ENCODE measurements around the gene COL8A1. TPM values are rescaled to one million over a fixed set of nuclear protein-coding genes. Genes with fewer than 3 reads are reported as not detected.
"Not testable (repeated sequence)": the region's sequence is repeated elsewhere in the genome, so short reads cannot be mapped to it uniquely, and the experiment has no call there.

Gene COL8A1
- total RNA-seq, 1 donor from 2014 or later: 0.08 TPM

GRCh38 chr3:99731499-99731898, 93.1 kb downstream of the COL8A1 start:
- Mint-ChIP-seq H3K4me3 (no peak overlapping the region), H3K36me3 (ENCODE audit: low read depth) (no peaks in the 10 kb centered on the region), H3K4me1 (ENCODE audit: low read depth) (no peaks in the 10 kb centered on the region), H3K27ac (no peak overlapping the region), H3K9me3 (no peaks in the 10 kb centered on the region), H3K27me3 (ENCODE audit: insufficient read depth) (no peaks in the 10 kb centered on the region)
- intact Hi-C loops (cut with micrococcal nuclease): no loop called here
- no peak for DNase-seq (ENCODE audit: low spot score)

GRCh38 chr3:99740371-99740770, 102.0 kb downstream of the COL8A1 start:
- DNase-seq (ENCODE audit: low spot score); H3K9me3 Mint-ChIP-seq; H3K36me3 Mint-ChIP-seq (ENCODE audit: low read depth); intact Hi-C loops (cut with micrococcal nuclease); H3K27me3 Mint-ChIP-seq (ENCODE audit: insufficient read depth); H3K27ac Mint-ChIP-seq; H3K4me1 Mint-ChIP-seq (ENCODE audit: low read depth); H3K4me3 Mint-ChIP-seq: not testable (repeated sequence)

GRCh38 chr3:99741588-99741987, 103.2 kb downstream of the COL8A1 start:
- H3K27me3 Mint-ChIP-seq (ENCODE audit: insufficient read depth): peaks cover 5% of the 10 kb centered on the region
- H3K4me3 Mint-ChIP-seq: no peak overlapping the region
- DNase-seq (ENCODE audit: low spot score): no peak
- no peaks in the 10 kb centered on the region for H3K4me1 Mint-ChIP-seq (ENCODE audit: low read depth)
- no peak overlapping the region for H3K27ac Mint-ChIP-seq
- H3K9me3 Mint-ChIP-seq: peaks cover 3% of the 10 kb centered on the region
- H3K36me3 Mint-ChIP-seq (ENCODE audit: low read depth): no peaks in the 10 kb centered on the region
- intact Hi-C loops (cut with micrococcal nuclease): no loop called here

DNA sequence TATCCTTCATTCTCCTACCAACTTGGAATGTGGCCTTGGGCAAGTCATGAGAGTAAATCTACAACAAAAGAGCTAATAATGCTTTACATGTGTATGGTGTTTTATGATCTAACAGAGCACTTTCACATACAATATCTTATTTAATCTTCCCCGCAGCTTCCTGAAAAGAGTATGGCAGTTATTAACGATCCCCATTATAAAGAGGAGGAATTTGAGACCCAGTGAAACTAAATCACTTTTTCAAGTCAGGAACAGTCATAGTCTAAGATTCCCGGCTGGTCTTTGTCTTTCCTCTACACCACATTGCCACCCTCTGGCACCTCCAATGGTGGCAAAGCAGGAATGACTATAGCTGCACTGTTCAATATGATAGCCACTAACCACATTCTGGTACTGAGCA, 109.5 kb downstream of the COL8A1 start:
- H3K36me3 Mint-ChIP-seq (ENCODE audit: low read depth): no peaks in the 10 kb centered on the region
- intact Hi-C loops (cut with micrococcal nuclease): no loop called here

GRCh38 chr3:99751649-99752048, 113.3 kb downstream of the COL8A1 start:
- Mint-ChIP-seq H3K9me3 (no peaks in the 10 kb centered on the region), H3K4me1 (ENCODE audit: low read depth) (no peaks in the 10 kb centered on the region), H3K27ac (no peak overlapping the region)

More for the DNA sequence above, 109.5 kb downstream of the COL8A1 start:
- Mint-ChIP-seq H3K9me3 (no peaks in the 10 kb centered on the region), H3K4me3 (no peak overlapping the region), H3K27ac (no peak overlapping the region), H3K27me3 (ENCODE audit: insufficient read depth) (peaks cover 10% of the 10 kb centered on the region), H3K4me1 (ENCODE audit: low read depth) (no peaks in the 10 kb centered on the region)
- DNase-seq (ENCODE audit: low spot score): no peak

DNA sequence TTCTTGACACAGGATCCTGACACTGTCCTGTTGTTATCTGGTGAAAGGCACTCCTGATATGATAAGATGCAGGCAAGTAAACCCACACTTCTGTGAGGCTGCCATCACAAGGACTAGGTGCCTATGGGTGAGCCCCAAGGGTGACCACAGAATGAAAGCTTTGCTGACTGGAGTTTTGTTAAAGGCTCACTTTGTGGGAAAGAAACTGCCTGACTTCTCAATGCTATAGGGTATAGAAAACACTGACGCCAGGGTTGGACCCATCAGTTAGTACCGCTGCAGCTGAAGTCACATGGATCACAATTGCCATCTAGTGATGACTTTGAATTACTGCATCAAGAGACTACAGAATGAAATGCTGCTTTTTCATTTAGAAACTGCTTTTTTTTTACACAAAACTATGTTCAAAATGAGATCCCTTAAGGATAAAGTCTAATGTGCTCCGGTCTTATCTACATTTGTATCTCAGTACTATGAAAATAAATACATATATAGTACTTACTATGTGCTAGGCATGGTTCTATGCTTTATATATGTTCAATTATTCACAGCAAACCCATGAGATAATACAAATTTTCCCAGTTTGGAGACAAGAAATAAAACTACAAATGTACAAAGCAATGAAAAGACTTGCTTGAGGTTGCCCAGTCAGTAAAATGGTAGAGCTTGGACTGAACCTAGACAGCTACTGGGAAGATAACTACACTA, 115.0 kb downstream of the COL8A1 start:
- Mint-ChIP-seq H3K36me3 (ENCODE audit: low read depth) (no peaks in the 10 kb centered on the region), H3K27ac (no peak overlapping the region), H3K27me3 (ENCODE audit: insufficient read depth) (peaks cover 25% of the 10 kb centered on the region), H3K4me1 (ENCODE audit: low read depth) (no peaks in the 10 kb centered on the region), H3K4me3 (no peak overlapping the region), H3K9me3 (no peaks in the 10 kb centered on the region)
- intact Hi-C loops (cut with micrococcal nuclease): loop anchor here (1.0 to 2.0 kb wide), 4 partner anchors 109 to 936 kb away; no protein-coding TSS in a partner anchor
- no peak for DNase-seq (ENCODE audit: low spot score)

More at GRCh38 chr3:99751649-99752048, 113.3 kb downstream of the COL8A1 start:
- intact Hi-C loops (cut with micrococcal nuclease): loop anchor here (2.0 kb wide), 1 partner anchor 107 kb away; no protein-coding TSS in a partner anchor
- Mint-ChIP-seq H3K36me3 (ENCODE audit: low read depth) (no peaks in the 10 kb centered on the region), H3K4me3 (no peak overlapping the region), H3K27me3 (ENCODE audit: insufficient read depth) (peaks cover 20% of the 10 kb centered on the region)
- no peak for DNase-seq (ENCODE audit: low spot score)

DNA sequence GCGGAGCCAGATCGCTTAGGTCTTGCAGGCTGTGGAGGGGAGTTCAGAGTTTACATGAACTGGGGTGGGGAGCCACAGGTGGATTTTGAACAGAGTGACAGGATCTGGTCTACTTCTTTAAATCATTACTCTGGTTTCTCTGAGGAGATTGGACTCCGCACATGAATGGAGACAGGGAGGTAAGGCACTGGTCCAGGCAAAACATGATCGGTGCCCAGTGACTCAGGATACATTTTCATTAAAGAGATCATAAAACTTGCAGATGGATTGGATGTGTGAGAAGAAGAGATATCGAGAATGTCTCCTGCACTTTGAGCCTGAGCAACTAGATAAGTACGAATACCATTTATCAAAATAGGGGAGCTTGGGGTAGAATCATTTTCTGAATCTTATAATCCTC, 117.4 kb downstream of the COL8A1 start:
- peaks cover 31% of the 10 kb centered on the region for H3K27me3 Mint-ChIP-seq (ENCODE audit: insufficient read depth)
- intact Hi-C loops (cut with micrococcal nuclease): no loop called here
- no peaks in the 10 kb centered on the region for H3K9me3 Mint-ChIP-seq
- no peak for DNase-seq (ENCODE audit: low spot score)
- no peak overlapping the region for H3K27ac Mint-ChIP-seq
- no peak overlapping the region for H3K4me3 Mint-ChIP-seq
- no peaks in the 10 kb centered on the region for H3K36me3 Mint-ChIP-seq (ENCODE audit: low read depth)
- no peaks in the 10 kb centered on the region for H3K4me1 Mint-ChIP-seq (ENCODE audit: low read depth)

DNA sequence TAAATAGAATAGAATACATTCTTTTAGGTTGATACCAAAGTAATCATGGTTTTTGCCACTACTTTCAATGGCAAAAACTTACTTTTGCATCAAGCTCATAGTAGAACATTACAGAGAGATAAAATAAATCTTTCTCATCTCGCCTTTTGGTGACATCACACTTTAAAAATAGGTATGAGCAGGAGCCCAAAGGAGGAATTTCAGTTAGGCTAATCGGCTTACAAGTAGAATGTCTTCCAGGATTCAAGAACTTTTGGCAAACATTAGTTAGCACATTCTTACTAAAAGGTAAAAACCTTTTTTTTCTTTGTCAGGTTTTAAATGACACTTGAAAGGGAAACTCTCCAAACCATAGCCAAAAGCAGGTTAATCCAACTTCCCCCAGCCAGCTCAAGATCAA, 119.6 kb downstream of the COL8A1 start:
- DNase-seq (ENCODE audit: low spot score): no peak
- Mint-ChIP-seq H3K4me3 (no peak overlapping the region), H3K9me3 (no peaks in the 10 kb centered on the region), H3K4me1 (ENCODE audit: low read depth) (no peaks in the 10 kb centered on the region), H3K27me3 (ENCODE audit: insufficient read depth) (peaks cover 23% of the 10 kb centered on the region), H3K36me3 (ENCODE audit: low read depth) (no peaks in the 10 kb centered on the region), H3K27ac (no peak overlapping the region)
- intact Hi-C loops (cut with micrococcal nuclease): no loop called here

GRCh38 chr3:99758502-99759177, 120.2 kb downstream of the COL8A1 start:
- intact Hi-C loops (cut with micrococcal nuclease): no loop called here
- no peak overlapping the region for H3K27ac Mint-ChIP-seq
- H3K4me1 Mint-ChIP-seq (ENCODE audit: low read depth): no peaks in the 10 kb centered on the region
- H3K4me3 Mint-ChIP-seq: no peak overlapping the region
- H3K9me3 Mint-ChIP-seq: no peaks in the 10 kb centered on the region
- DNase-seq (ENCODE audit: low spot score): no peak
- H3K36me3 Mint-ChIP-seq (ENCODE audit: low read depth): no peaks in the 10 kb centered on the region
- peaks cover 23% of the 10 kb centered on the region for H3K27me3 Mint-ChIP-seq (ENCODE audit: insufficient read depth)

- Mint-ChIP-seq H3K27me3 (ENCODE audit: insufficient read depth) (peaks cover 17% of the 10 kb centered on the region), H3K27ac (no peak overlapping the region), H3K4me3 (no peak overlapping the region), H3K4me1 (ENCODE audit: low read depth) (no peaks in the 10 kb centered on the region), H3K36me3 (ENCODE audit: low read depth) (no peaks in the 10 kb centered on the region), H3K9me3 (no peaks in the 10 kb centered on the region)
- intact Hi-C loops (cut with micrococcal nuclease): no loop called here
- no peak for DNase-seq (ENCODE audit: low spot score)
These were observed 121.6 kb downstream of the COL8A1 start for GRCh38 chr3:99760031-99760430.

- intact Hi-C loops (cut with micrococcal nuclease): no loop called here
- no peaks in the 10 kb centered on the region for H3K36me3 Mint-ChIP-seq (ENCODE audit: low read depth)
- no peak for DNase-seq (ENCODE audit: low spot score)
- no peaks in the 10 kb centered on the region for H3K9me3 Mint-ChIP-seq
- no peak overlapping the region for H3K27ac Mint-ChIP-seq
- no peak overlapping the region for H3K4me3 Mint-ChIP-seq
- H3K27me3 Mint-ChIP-seq (ENCODE audit: insufficient read depth): peaks cover 15% of the 10 kb centered on the region
- H3K4me1 Mint-ChIP-seq (ENCODE audit: low read depth): no peaks in the 10 kb centered on the region
These were observed 122.2 kb downstream of the COL8A1 start for GRCh38 chr3:99760629-99761028.

DNA sequence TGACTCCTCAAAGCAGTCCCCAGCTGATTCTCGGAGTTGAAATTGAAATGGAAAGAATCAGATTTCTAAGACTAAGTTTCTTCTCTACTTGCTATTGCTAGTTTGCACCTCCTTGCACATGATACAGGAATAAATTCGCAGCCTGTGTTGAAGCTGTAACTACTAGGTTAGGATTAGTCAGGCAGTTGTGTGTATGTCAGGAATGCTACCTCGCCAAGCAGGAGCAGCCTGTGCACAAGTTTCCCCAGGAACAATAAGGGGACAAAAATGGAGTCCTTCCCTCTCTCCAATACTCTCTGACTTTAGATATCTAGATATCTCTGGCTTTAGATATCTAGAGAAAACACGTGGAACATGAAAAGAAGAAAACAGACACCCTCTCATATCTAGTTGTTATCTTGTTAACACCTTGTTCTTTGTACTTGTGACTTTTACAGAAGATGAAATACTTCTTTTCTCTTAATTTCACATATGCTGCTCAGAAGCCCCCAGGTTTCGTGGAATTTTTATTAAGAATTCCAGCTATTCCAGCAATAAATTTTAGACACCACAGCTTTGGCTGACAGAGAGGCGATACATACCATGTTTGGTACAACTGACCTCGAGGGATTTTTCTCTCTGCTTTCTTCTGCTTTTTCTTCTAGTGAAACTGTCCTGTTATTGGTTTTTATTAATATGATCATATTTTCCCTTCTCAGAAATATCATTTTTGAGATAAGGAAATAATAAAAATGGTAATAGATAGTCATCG, 123.2 kb downstream of the COL8A1 start:
- DNase-seq (ENCODE audit: low spot score): no peak
- Mint-ChIP-seq H3K9me3 (no peaks in the 10 kb centered on the region), H3K27me3 (ENCODE audit: insufficient read depth) (peaks cover 11% of the 10 kb centered on the region), H3K4me1 (ENCODE audit: low read depth) (no peaks in the 10 kb centered on the region), H3K36me3 (ENCODE audit: low read depth) (no peaks in the 10 kb centered on the region), H3K27ac (no peak overlapping the region), H3K4me3 (no peak overlapping the region)
- intact Hi-C loops (cut with micrococcal nuclease): no loop called here

- Mint-ChIP-seq H3K36me3 (ENCODE audit: low read depth) (no peaks in the 10 kb centered on the region), H3K4me3 (no peak overlapping the region), H3K9me3 (no peaks in the 10 kb centered on the region), H3K4me1 (ENCODE audit: low read depth) (no peaks in the 10 kb centered on the region), H3K27ac (no peak overlapping the region), H3K27me3 (ENCODE audit: insufficient read depth) (peaks cover 11% of the 10 kb centered on the region)
- intact Hi-C loops (cut with micrococcal nuclease): no loop called here
- no peak for DNase-seq (ENCODE audit: low spot score)
These were observed 124.5 kb downstream of the COL8A1 start for GRCh38 chr3:99762901-99763300.

Data from activated T-helper 1 cell treated with anti-CD3 and anti-CD28 coated beads, Interleukin-12 subunit alpha, Interleukin-12 subunit beta, Interleukin-2, Interleukin-4 antibody, amounts not matched to agents 30 ng/mL and 10 ng/mL and 1 ng/mL, durations not matched to agents 14 hours and 24 hours and 36 hours (primary cell).